CD1c-positive myeloid dendritic cell (primary cell): ENCODE measurements around the gene FAM151A.
A peak's percentile ranks its signal among the peaks of the same experiment; 100 is the strongest.

Experiments
- DNase-seq: peaks from one replicate; pipeline ENCODE4 v3.0.0-alpha.2; 2016; ENCODE audit errors: extremely low spot score

Gene FAM151A

DNA sequence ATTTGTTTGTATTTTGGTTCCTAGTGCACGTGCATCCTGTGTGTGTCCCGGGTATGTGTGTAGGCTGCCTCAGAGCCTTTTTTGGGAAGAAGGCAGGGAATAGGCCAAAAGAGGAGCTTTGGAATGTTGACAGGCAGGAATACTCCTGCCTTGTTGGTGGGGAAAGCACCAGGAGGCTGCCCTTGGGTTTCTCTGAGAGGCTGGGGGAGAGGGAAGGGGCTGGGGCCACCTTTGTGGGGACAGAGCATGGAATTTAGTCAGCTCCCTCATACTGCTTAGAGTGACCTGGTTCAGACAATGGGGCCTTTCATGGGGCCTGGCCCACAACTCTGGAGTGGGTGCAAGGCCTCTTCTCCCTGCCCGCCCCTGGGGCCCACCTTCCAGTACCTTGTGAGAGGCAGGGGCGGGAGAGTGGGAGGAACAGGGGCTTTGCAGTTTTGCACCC, 44.0 kb downstream of the FAM151A start:
- DNase-seq, result no peak

DNA sequence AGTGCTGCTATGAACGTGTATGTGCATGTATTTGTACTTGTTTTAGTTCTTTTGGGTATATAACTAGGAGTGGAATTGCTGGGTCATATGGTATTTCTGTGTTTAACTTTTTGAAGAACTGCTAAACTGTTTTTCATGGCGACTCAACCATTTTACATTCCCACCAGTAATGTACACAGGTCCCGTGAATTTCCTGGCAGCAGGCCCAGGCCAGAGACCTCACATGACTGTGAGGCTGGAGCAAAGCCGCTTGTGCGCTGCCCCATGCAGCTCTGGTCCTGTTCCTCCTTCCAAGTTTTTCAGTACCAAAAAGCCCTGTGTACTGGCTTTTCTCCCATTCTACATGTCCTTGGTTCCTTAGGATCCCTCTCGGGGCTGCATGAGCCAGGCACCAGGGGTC, 45.7 kb downstream of the FAM151A start:
- DNase-seq, result peak; percentile 42

DNA sequence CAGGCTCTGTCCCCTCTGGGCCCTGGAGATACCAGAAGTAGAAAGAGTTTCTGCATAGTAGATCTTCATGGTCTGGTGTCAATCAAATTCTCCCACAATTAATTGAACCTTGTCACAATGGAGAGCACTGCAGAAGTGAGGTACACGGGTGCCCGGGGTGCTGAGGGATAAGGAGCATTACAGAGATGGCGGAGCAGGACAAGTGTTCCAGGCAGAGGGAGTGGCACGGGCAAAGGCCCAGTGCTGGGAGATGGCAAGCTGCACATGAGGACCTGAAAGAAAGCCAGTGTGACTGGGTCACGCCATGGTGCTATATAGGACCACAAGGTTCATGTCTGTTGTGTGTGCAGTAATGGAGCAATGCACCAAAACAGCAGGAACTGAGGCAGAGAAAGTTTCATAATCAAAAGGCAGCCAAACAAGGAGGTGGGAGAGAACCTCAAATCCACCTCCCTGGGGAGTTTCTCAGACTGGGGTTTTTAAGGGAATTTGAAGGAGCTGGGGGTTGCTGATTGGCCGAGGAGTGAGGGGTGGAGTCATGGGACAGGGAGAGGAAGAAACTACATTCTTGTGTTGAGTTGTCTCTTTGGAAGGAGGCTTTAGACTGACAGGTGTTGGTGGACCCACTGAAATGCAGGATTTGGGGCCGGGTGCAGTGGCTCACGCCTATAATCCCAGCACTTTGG, 47.6 kb downstream of the FAM151A start:
- no peak for DNase-seq

DNA sequence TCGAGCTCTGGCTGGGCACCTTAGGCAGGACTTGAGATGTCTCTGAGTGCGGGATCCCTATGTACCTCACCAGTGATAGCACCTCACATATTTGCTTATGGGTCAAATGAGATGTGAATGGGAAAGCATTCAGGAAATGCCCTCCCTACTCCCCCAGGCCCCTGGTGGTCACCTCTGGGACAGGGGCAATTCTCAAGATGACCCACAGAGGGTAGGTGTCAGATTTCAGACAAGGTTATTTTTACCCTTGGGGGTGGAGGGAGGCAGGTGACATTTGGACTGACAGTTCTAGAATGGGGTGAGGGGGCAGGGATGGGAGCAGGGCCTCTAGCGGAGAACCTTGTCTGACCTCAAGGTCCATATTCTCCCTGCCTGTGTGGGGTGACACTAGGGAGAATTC, 48.2 kb downstream of the FAM151A start:
- no peak for DNase-seq

DNA sequence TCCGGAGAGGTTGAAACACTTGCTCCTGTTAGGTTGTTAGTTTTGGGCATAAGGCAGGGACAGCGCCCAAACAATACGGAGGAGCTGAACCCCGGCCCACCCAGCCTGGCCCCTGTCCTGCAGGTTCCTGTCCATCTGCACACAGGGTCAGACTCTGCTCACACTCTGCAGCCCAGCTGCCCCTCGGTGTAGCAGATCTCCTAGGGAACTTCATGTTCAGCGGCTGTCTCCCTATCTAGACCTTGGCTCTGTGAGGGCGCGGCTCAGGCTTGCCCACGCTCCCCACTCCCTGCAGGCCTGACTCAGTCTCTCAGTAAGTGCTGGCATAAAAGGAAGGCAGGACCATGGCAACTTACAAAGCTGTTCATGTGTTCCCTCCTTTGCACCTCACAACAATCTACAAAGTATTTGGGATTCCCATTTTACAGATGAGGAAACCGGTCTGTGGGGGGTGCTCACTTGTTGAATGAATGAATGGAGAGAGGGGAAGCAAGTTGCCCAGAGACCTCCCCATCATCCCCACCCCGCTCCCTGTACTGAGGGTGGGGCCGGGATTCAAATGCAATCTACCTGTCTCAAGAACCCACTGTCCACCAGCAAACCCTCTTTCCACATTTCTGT, 49.1 kb downstream of the FAM151A start:
- DNase-seq, result no peak

DNA sequence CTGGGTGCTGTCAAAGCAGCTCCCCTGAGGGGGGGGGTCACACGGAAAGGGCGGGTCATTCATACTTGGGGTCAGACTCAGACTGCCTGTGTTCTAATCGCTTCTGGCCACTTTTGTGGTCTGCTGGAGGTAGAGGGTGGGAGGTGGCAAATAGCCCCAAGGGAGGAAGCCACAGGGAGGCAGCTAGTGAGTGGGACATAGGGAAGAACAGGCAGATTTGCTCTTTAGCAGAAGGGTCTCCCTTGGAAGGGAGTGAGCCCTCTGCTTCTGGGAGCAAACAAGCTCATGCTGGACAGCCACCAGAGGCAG, 50.8 kb downstream of the FAM151A start:
- DNase-seq, result no peak

DNA sequence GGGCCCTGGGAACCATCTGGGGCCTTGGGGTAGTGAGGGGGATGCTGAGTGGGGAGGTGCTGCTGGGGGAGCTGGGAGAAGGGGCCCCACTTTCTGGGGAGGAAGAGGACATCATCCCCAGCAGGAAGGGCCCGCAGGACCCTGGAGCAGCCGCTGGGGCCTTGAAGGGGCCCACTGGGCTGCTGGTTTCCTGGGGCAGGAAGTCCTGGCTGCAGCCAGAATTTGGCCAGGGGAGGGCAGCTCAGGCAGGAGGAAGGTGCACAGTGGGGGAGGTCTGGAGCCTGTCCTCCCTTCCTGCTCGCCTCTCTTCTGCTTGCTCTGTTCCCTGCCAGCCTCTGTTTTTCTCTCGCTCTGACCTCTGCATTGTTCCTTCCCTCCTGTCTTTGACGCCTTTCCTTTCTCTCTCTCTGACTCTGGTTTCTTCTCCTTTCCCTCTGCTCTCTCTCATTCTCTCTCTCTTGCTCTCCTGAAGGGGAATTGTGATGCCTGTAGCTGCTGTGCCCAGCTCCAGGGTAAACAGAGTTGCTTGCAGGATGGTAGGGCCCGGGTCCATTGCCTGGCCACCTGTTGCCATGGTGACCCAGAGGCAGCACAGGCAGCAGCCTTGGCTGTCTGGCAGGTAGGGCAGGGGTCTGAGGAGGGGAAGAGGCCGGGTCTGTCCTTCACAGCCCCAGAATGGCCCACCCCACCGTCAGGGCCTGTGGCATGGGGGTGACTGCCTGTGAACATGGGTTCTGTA, 51.4 kb downstream of the FAM151A start:
- DNase-seq, result no peak

DNA sequence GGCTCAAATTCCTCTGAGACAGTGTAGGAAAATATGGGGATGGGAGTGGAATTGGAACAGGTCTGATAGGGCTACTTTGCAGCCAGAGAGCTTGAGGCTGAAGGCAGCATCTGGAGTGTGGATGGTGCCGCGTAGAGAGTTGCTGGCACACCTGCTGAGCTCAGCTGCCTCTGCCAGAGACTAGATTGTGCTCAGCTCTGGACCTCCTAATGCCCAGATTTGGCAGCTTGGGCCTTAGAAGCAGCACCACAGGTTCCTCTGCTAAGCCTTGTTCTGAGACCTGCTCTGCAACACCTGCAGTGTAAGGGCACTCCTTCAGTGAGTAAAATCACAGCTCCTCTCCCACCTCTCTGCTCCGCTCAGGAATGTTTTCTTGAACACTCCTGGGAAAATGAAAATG, 52.0 kb downstream of the FAM151A start:
- DNase-seq, result no peak

DNA sequence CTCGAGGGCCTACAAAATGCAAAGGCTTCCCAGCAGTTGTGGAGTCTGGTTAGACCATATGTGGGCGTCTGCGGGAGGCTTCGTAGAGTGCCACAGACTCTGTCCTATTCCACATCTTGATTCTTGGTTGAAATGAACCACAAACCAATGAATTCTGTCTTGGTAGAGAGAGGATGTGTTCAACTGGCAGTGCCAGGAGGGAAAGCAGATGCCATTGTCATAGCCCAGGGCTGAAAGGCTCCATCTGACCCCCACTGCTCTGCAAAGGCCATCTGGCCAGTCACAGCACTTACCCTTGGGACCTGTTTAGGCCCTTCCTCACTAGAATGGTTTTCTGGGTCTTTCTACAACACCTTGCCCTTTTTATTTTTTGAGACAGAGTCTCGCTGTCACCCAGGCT, 53.2 kb downstream of the FAM151A start:
- DNase-seq, result no peak

DNA sequence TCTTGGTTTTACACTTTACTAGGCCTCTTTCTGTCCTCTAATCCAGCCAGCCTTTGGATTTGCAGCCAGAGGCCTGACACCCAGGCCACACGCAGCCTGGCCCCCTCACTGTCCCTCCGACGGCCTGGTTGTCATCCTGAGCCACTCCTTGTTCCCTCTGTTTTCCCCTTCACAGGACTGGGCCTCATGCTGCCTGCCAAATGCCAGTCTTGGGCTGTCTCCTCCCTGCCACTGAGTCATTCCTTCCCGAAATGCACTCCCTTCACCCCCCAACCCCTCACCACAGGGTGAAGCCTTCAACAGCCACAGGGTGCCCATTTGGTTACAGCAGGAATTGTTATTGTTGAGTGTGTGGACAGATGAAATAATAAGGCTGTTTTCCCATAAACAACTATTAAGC, 54.0 kb downstream of the FAM151A start:
- DNase-seq, result no peak

DNA sequence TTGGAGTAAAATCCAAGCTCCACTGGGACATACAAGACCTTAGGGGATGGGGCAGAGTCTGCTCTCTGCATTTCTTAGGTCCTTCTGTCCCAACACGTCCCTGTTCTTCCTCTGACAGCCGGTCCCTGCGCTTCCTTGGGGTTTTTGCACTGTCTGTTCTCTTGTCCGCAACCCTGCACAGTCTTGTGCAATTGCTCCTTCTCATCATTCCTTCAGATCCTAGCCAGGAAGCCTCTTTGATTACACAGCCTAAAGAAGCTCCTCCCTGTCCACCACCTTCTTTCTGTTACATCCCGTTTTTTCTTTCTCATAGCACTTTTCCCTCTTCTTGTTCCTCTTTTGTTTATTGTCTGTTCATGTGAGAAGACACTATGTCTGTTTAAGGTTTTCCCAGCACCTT, 55.4 kb downstream of the FAM151A start:
- DNase-seq, result peak; percentile 53

DNA sequence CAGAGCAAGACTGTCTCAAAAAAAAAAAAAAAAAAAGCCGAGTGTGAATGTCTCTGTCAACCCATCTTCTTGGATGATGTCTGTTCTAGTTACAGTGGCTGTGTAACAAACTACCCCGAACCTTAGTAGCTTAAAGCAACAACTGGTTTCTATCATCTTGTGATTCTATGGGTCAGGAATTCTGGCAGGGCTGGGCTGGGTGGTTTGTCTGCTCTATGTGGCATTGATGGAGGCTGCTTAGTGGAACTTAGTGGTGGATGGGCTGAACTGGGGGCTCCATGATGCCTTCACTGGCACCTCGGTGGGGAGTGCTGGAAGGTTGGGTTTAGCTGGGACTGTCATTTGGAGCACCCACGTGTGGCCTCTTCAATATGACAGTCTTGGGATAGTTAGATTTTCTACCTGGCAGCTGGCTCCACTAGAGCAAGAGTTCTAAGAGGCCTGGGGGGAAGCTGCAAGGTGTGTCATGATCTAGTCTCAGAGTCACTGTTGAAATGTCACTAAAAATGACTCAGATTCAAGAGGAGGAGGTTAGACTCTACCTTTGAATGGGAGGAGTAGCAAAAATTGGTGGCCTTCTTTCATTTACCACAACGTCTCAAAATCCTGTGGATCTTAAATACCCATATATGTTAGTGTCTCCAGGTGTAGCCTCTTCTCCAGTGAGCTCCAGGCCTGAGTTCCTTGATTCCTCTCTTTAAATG, 56.7 kb downstream of the FAM151A start:
- DNase-seq, result no peak

DNA sequence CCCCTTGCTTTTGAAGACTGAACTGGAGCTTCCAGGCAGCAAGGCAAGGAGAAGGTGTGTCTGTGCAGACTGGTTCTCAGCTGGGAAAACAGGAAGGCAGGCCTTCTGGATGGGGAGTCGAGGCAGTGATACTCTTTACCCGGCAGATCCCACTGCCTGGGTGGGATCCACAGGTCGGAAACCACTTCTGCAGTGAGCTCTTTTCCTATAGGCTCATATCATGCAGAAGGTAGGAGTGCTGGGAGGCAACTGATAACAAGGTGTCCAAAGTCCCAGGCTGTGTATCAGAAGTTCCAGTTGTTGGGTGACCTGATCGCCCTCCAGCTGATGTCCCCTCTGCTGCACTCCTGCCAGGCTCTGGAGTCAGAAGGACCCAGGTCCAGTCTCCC, 58.2 kb downstream of the FAM151A start:
- no peak for DNase-seq

DNA sequence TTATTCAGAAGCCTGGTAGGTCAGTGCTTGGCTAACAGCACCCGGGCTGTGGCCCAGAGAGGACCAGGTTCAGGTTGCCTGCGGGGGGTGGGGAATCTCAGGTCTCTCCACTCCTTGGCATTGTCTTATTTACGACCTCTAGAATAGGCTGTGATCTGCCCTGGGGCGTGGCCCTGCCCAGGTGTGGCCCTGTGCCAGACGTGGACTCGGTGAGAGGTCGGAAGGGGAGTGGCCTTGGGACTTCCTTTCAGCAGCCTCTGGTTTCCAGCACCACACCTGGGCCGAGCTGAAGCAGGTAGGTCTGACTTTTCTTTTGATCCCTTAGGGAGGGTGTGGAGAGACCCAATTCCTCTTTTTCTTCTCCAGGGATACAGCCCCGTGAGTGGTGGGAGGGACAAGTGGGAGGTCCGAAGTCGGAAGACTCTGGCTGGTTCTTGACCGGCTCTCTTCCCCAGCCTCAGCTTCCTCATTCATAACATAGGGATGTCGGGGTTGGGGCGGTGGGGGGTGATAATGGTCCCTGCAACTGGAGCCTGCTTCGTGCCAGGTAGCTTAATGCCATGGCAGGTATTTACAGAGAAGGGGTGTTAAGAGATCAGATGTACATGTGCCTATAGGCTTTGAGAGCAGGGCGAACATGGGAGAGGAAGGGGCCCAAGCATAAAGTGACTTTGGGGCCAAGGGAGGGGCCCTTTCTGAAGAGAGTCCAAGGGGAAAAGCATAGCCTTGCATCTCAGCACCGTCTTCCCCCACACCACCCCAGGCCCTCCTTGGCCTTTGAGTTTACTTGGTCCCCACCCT, 58.8 kb downstream of the FAM151A start:
- peak; percentile 47 for DNase-seq

DNA sequence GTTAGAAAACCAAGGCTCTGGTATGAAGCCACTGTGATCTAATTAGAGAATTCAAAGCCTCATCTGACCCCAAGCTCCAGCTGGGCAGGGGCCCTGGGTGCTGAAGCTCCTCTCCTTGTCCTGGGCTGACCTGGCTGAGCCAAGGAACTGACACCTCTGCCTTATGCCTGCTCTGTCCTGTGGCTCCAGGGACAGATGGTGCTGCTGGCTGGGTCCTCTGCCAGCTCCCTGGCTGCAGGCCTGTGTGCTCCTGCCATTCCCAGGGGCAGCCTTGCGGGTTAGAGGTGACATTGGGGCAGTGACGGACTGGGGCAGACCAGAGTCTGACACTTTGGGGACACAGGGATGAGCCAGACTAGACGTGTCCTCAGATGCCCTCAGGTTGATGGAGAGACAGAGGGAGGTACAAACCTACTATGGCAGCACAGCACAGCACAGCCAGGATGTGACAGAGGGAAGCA, 63.5 kb downstream of the FAM151A start:
- no peak for DNase-seq
